CD4-positive, alpha-beta T cell treated with Interleukin-4 for 1 hour (primary cell): ENCODE measurements around the gene CPNE4.

Experiments
- DNase-seq, 2 donors: peaks; one replicate each; pipeline ENCODE4 v3.0.0-alpha.2; 2020 to 2022

CPNE4 gene

DNA sequence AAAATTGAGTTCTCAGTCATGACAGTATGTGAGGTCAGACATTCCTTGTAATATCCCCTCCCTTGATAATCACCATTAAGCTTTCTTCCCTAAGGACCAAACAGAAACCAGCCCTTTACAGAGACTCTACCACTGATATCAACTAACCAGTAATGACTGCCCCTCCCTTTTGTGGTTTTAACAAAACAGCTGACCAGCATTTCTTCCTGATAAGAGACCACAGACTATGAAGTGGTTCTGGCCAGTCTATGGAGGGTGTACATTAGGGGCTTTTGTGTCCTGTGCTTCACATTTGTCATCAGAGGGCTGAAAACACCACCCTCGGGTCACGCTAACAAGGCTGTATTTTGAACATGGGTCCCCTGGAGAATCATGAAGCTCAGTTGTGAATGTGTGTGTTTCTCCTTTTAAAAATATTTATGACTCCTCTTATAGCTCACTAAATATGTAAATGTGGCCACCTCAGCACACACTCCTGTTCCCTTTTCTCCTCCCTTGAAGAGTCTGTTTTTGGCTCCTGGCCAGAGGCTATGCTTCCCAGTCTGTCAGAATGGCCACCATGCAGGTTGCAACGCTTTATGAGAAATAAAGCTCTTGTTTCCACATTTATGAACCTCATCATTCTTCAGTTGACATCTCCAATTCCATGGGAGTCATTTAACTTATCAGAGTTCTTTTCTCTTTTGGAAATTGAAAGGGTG, 239.3 kb downstream of the CPNE4 start:
- DNase-seq: peak in 1 of 2 donors; percentile 16

- DNase-seq: peak; percentile 20 to 38
Measured at GRCh38 chr3:131794766-131795388, 239.9 kb downstream of the CPNE4 start.

DNA sequence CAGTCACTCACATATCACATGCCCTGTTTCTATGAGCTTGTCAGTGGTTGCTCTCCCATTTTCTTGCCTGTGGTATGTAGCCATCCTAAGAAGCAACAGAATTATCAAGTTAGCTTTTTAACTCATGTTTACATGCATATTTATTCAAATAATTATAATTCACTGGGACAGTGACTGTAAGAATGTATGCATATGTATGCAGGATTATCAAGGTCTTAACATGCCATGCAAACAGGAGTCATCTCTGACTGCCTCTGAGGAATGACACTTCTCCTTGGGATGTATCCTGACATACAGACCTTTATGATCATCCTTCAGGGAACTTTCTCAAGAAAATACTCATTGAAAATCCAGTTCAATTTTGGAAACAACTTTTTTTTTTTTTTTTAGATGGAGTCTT, 240.9 kb downstream of the CPNE4 start:
- no peak for DNase-seq

- DNase-seq: no peak
Measured at GRCh38 chr3:131789188-131789587, 245.6 kb downstream of the CPNE4 start.

GRCh38 chr3:131786386-131786785, 248.4 kb downstream of the CPNE4 start:
- DNase-seq: no peak

DNA sequence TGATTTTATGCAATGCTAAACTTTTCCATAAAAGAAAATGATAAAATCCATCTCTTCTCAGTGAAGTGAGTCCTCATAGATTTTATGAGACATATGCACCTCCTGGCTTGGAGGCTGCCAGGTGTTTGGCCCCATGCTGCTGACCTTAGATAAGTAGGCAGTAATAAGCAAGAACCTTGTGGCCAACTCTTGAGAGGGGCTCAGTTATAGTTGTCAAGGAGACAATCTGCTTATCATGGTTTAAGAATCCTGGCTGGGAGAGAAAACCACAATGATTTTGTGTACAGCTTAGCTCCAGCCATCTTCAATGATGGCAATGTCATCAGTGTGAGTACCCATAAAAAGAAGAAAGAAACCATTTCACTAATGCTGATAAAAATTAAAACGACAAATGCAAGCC, 252.1 kb downstream of the CPNE4 start:
- no peak for DNase-seq

- DNase-seq: no peak
Measured at GRCh38 chr3:131778526-131778925, 256.3 kb downstream of the CPNE4 start.

GRCh38 chr3:131775650-131776049, 259.2 kb downstream of the CPNE4 start:
- no peak for DNase-seq

- no peak for DNase-seq
Measured at GRCh38 chr3:131772269-131773026, 262.4 kb downstream of the CPNE4 start.

DNA sequence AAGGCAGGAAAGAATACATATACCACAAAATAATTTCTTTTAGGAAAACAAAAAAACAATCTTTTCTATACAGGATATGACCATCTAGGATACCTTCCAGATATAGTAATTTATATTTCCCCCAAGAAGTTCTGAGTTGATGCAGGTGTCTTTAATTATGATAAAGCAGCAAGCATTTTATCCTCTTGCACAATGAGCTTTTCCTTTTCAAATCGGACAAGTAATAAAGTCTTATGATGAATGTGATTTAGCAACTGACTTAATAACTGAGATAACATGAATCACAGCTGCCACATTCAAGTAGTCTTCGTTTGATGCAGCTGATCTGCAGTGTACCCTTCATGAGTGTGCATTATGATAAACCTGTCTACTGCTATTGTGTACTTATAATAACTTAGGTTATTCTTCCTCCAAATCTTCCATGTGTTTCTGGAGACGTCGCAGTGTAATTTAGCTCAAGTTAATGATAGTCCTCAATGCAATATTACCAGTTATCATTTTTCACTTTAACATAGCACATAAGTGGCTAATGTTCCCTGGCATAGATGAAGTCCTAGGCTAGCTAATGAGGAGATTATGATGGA, 271.7 kb downstream of the CPNE4 start:
- DNase-seq: no peak

GRCh38 chr3:131756405-131756804, 278.4 kb downstream of the CPNE4 start:
- no peak for DNase-seq

DNA sequence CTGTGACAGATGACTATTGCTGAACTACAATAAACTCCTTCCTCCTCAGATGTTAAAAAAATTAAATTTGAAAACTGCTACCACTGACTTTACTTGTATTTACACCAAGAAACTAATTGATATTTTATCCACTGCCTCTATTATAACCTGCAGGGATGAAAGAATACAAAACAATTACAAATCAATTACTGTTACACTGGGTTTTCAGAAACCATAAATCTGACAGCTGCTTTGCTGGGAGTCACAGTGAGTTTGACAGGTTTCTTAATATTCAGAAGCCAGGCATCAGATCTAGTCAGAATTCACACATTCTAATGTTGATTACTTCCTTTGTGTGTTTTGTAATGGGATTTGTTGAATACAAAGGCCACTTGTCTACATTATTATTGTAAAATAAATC, 279.4 kb downstream of the CPNE4 start:
- no peak for DNase-seq

- no peak for DNase-seq
Measured at GRCh38 chr3:131750256-131750655, 284.6 kb downstream of the CPNE4 start.

- DNase-seq: no peak
Measured at GRCh38 chr3:131749826-131750225, 285.0 kb downstream of the CPNE4 start.

GRCh38 chr3:131747466-131747865, 287.3 kb downstream of the CPNE4 start:
- no peak for DNase-seq

- no peak for DNase-seq
Measured at GRCh38 chr3:131744765-131745164, 290.0 kb downstream of the CPNE4 start.

GRCh38 chr3:131743126-131743525, 291.7 kb downstream of the CPNE4 start:
- no peak for DNase-seq

- no peak for DNase-seq
Measured at GRCh38 chr3:131739211-131739610, 295.6 kb downstream of the CPNE4 start.

DNA sequence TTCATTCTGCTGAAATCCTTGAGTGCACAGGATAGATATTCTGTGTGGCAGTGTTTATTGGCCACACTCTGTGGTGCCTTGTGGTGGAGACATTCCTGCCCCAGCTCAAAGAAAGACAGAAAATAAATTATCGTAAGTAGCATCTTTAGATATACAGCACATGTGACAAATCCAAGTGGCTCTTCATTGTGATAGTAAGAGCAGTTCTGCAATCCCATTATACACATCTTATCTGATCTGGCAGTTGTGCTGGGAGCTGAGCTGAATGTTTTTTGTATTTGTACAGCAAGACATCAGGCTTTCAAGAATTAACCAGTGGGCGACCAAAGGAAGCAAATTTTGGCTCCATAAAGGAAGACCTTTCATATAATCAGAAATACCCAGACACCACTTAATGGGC, 296.7 kb downstream of the CPNE4 start:
- no peak for DNase-seq

GRCh38 chr3:131735544-131735943, 299.3 kb downstream of the CPNE4 start:
- no peak for DNase-seq

DNA sequence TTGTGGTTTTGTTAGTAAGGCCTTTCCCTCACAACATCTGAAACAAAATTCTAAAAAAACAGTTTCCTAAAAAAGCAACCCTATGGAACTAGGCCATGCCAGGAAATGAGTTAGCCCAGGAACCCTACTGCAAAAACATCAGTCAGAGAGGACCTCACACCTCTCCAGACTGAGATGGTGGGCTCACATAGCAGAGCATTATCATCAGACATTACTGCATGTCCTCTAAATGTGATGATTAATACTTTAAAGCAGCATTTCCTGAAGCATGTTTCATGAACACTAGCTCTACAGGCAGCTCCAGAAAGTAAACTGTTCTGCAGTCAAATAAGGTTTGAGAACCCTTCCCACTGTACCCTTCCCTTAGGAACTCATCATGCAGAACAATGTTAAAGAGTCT, 299.7 kb downstream of the CPNE4 start:
- no peak for DNase-seq

DNA sequence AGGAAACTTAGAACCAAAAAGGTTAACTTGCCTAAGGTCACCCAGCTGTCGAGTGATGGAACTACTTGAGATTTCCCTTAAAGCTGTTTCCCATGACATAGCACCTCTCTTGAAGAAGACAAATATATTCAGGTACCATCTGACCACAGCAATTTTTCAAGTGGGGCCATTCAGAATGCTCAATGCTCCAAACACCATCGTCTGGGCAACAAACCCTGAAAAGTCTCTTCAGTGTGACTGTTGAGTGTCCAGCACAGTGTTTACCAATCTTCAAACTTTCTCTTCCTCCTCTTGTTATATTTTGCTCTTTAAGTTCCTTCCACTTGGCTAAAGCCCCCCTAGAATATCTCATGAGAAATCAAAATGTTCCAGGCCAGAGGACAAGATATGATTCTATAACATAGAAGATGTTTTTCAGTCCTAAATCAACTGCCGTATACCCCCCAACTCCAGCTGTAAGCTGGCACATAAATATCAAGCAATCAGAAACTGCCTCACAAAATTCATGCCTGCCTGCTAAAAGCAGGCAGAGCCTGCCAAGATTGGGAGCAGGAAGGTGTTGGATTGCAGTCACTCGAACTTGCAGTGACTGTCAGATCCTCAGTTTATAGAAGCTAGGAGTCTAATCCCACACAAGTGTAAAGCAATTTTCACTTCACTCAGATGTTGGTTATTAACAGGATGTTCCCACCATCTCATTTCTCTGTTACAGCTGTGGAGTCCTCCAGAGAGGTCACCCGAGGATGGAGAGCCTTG, 301.6 kb downstream of the CPNE4 start:
- no peak for DNase-seq

DNA sequence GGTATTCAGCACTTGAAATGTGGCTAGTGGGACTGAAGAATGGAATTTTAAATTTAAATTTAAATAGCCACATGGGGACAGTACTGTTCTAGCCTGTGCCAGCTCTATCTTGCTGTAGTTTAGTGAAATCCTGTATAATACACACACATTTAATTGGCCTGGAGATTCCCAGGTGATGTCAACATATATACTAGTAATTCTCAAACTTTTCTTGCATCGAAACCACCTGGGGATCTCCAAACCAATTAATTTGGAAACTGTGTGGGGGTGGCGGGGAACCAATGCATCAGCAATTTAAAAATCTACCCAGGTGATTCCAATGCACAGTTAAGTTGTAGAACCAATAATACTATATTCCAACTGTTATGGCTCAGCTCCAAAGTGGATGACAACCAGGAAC, 303.1 kb downstream of the CPNE4 start:
- DNase-seq: no peak
